A673 (cell line): ENCODE measurements around the gene ENTPD2. TPM values are rescaled to one million over a fixed set of nuclear protein-coding genes. Genes with fewer than 3 reads are reported as not detected.

Experiments
- BruUV-seq: library from RNA; stranded (reverse); fragments of 400-500 nt; replicated peaks from 2 replicates; lab custom pipeline; 2021; lab: Mats Ljungman, UMichigan
- CTCF ChIA-PET: fragments of 300-600 bp; sonication (Branson Sonifier 250); formaldehyde crosslinking; loops from one replicate; lab custom pipeline; 2022; ENCODE audit warnings: antibody characterized with exemption; lab: Charles Lee
- POLR2A ChIA-PET: fragments of 300-600 bp; sonication (Branson Sonifier 250); formaldehyde crosslinking; loops from one replicate; lab custom pipeline; 2022; ENCODE audit warnings: antibody characterized with exemption; ENCODE audit not compliant: low non-redundant PET; lab: Charles Lee
- DNase-seq: peaks from one replicate; pipeline ENCODE4 v3.0.0-alpha.2; 2015; ENCODE audit warnings: low spot score
- H3K27ac ChIP-seq: fragments of 200-600 bp; sonication (generic); 2 replicates; pipeline ENCODE4 v1.5.1; 2016; ENCODE audit warnings: mixed run types, low read depth, mild to moderate bottlenecking, mixed read lengths, antibody characterized with exemption, low read length; ENCODE audit not compliant: poor library complexity, severe bottlenecking
- H3K27me3 ChIP-seq: fragments of 200-600 bp; sonication (generic); replicated peaks from 2 replicates; pipeline ENCODE4 v1.6.1; 2017; ENCODE audit warnings: mixed run types, low read depth, mild to moderate bottlenecking, mixed read lengths, antibody characterized with exemption, low read length; ENCODE audit not compliant: insufficient read depth, poor library complexity
- H3K36me3 ChIP-seq: fragments of 200-600 bp; sonication (generic); 2 replicates; pipeline ENCODE4 v1.6.1; 2016; ENCODE audit warnings: mixed run types, mild to moderate bottlenecking, mixed read lengths, antibody characterized with exemption, low read length; ENCODE audit not compliant: insufficient read depth, poor library complexity, severe bottlenecking
- H3K4me1 ChIP-seq: fragments of 200-600 bp; sonication (generic); 2 replicates; pipeline ENCODE4 v1.6.1; 2017; ENCODE audit warnings: mixed run types, mild to moderate bottlenecking, mixed read lengths, antibody characterized with exemption, low read length; ENCODE audit not compliant: insufficient read depth, poor library complexity, severe bottlenecking
- H3K4me3 ChIP-seq: fragments of 200-600 bp; sonication (generic); 2 replicates; pipeline ENCODE4 v1.5.1; 2016; ENCODE audit warnings: low read depth, mixed run types, mild to moderate bottlenecking, mixed read lengths, low read length; ENCODE audit not compliant: poor library complexity, severe bottlenecking
- H3K9me3 ChIP-seq: fragments of 200-600 bp; sonication (generic); 2 replicates; pipeline ENCODE4 v1.6.1; 2016; ENCODE audit warnings: mixed run types, low read depth, mild to moderate bottlenecking, mixed read lengths, antibody characterized with exemption, low read length; ENCODE audit not compliant: poor library complexity, severe bottlenecking
- CTCF ChIP-seq: fragments of 300-800, 200-600 bp; sonication (generic); conservative IDR thresholded peaks from 2 replicates; pipeline ENCODE4 v1.5.1; 2017; ENCODE audit warnings: low read depth, mild to moderate bottlenecking, antibody characterized with exemption, low read length, moderate library complexity, mixed read lengths
- EZH2 ChIP-seq: fragments of 200-600 bp; sonication (generic); IDR thresholded peaks from 2 replicates; pipeline ENCODE4 v1.6.1; 2017; ENCODE audit warnings: borderline replicate concordance, low read depth, mild to moderate bottlenecking, mixed read lengths, antibody characterized with exemption, low read length; ENCODE audit not compliant: poor library complexity, severe bottlenecking
- intact Hi-C: fragments of 100-400 bp; cut with micrococcal nuclease; formaldehyde crosslinking; loops from one replicate; pipeline ENCODE4 v1.10.0; 2022; ENCODE audit not compliant: unreplicated experiment
- total RNA-seq: library from RNA; stranded (reverse); gene quantifications from 2 replicates; pipeline ENCODE4 v1.2.3, GENCODE V29; 2021

The ENTPD2 gene
- total RNA-seq, 1 experiment from 2014 or later, result not detected

DNA sequence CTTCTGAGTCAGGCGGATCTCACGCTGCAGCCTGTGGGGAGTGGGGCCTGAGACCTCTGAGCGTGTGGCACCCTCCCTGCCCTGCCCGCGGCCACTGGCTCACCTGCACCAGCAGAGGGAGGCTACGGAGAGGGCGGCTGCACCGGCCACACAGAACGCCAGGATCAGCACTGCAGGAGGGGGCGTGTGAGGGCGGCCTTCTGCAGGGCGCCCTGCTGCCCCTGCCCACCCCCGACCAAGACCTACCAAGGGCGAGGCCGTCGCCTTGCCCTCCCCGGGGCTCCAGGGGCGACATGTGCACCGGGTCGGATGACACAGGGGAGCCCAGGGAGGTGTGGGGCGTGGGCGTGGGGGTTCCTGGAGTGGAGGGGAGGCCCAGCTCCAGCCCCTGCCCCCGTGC lies 13.3 kb downstream of the ENTPD2 start:
- DNase-seq, result no peak
- H3K27me3 ChIP-seq, result no peaks in the 10 kb centered on the region
- ChIA-PET CTCF (no interaction called here), POLR2A (no interaction called here)
- no TSS peak for BruUV-seq
- H3K9me3 ChIP-seq, result no peaks in the 10 kb centered on the region
- intact Hi-C loops, result no loop called here
- H3K4me1 ChIP-seq, result peaks cover 28% of the 10 kb centered on the region
- H3K36me3 ChIP-seq, result peaks cover 19% of the 10 kb centered on the region
- peak overlapping the region; percentile 64 for H3K27ac ChIP-seq
- no peak for TF ChIP-seq CTCF
- TF ChIP-seq EZH2, result no peak
- peak overlapping the region; percentile 9 for H3K4me3 ChIP-seq

DNA sequence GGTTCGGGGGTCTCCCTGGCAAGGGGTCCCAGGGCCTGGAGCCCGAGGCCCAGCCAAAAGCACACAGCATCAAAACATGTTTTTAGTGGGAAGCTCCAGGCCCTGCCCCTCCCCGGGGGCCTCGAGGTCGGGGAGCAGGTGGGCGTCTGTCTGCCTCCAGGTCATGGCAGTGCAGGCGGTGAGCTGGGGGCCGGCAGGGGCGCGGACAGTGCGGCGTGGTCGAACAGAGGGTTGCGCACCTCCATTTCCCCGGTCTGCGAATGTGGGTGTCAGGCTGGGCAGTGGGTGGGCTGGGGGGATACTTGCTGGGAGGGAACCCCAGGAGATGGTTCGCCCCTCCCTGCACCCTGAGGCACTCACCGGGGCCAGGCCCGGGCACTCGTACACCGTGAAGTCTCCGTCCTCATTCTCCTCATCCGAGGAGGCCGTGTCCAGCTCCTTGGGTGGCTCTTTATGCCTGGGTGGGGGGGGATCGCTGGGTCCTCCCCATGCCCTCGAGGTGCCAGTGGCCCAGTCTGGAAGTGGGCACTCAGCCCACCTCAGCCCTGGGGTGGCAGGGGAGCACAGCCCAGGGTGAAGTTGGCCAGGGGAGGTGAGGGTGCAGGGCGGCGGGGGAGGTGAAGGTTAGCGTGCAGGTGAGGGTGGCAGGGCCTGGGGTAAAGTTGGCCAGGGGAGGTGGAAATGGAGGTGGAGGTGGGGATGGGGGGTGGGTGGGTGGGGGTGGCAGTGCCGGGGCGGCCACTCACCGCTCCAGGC lies 14.1 kb downstream of the ENTPD2 start:
- CTCF ChIA-PET, result no interaction called here
- peaks cover 19% of the 10 kb centered on the region for H3K36me3 ChIP-seq
- intact Hi-C loops, result no loop called here

DNA sequence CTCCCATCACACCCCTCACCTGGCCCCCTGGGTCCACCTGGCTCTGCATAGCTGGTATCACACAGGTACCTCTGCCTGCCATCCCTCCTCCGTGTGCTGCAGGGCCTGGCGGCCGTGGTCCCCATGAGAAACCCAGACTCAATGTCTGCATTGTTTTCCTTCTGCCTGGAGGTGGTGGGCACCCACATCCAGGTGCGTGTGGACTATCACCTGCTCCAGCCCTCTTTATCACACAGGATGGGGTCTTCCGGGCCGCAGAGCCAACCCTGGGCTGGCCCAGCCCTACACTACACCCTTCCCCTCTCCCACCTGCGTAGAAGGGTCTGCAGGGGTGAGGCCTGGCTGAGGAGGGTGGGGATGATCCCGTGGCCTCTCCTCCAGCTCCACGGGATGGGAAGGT lies 14.9 kb downstream of the ENTPD2 start:
- peaks cover 19% of the 10 kb centered on the region for H3K36me3 ChIP-seq
- CTCF ChIA-PET, result no interaction called here
- no peak overlapping the region for H3K27ac ChIP-seq
- peaks cover 26% of the 10 kb centered on the region for H3K4me1 ChIP-seq
- H3K9me3 ChIP-seq, result no peaks in the 10 kb centered on the region
- POLR2A ChIA-PET, result no interaction called here
- intact Hi-C loops, result no loop called here
- TF ChIP-seq EZH2 (no peak), CTCF (no peak)
- no peak for DNase-seq
- H3K27me3 ChIP-seq, result no peaks in the 10 kb centered on the region
- BruUV-seq, result no TSS peak
- H3K4me3 ChIP-seq, result no peak overlapping the region

More for the DNA sequence above, 14.1 kb downstream of the ENTPD2 start:
- no peaks in the 10 kb centered on the region for H3K9me3 ChIP-seq
- BruUV-seq, result TSS peak; percentile 45
- TF ChIP-seq CTCF (no peak), EZH2 (no peak)
- DNase-seq, result no peak
- POLR2A ChIA-PET, result no interaction called here
- H3K4me3 ChIP-seq, result no peak overlapping the region
- no peaks in the 10 kb centered on the region for H3K27me3 ChIP-seq
- H3K27ac ChIP-seq, result no peak overlapping the region
- peaks cover 29% of the 10 kb centered on the region for H3K4me1 ChIP-seq
